RWPE1 (cell line): ENCODE measurements around the gene DLGAP4.

Experiments used
- CTCF ChIA-PET: fragments of 350-600 bp; sonication (Branson Sonifier 250); formaldehyde crosslinking; extraction: SDS; loops from one replicate; lab custom pipeline; 2021; lab: Yijun Ruan, JAX
- POLR2A ChIA-PET: fragments of 400-600 bp; formaldehyde crosslinking; extraction: SDS; loops from one replicate; lab custom pipeline; 2020; ENCODE audit warnings: antibody characterized with exemption; ENCODE audit not compliant: low non-redundant PET; lab: Yijun Ruan, JAX
- DNase-seq: peaks from one replicate; pipeline ENCODE4 v3.0.0; 2012; ENCODE audit warnings: low spot score
- H3K27ac ChIP-seq: fragments of 450-650 bp; 2 replicates; pipeline ENCODE4 v1.5.1; 2017
- CTCF ChIP-seq: fragments of 450-650 bp; conservative IDR thresholded peaks from 2 replicates; pipeline ENCODE4 v1.5.1; 2017; ENCODE audit warnings: low read depth, mild to moderate bottlenecking

Gene DLGAP4

GRCh38 chr20:36346256-36346655 is 40.1 kb downstream of the DLGAP4 start:
- ChIA-PET POLR2A (no interaction called here), CTCF (no interaction called here)
- H3K27ac ChIP-seq: no peak overlapping the region
- no peak for DNase-seq
- no peak for TF ChIP-seq CTCF

- CTCF ChIA-PET: interaction anchor here (0.8 kb wide), 1 partner anchor 150 kb away, joined by 3 read pairs; no protein-coding TSS in a partner anchor
- DNase-seq: peak; percentile 97
- POLR2A ChIA-PET: interaction anchor here (0.6 kb wide), 1 partner anchor 56 kb away, joined by 4 read pairs; no protein-coding TSS in a partner anchor
- H3K27ac ChIP-seq: no peak overlapping the region
- TF ChIP-seq CTCF: no peak
Observed at GRCh38 chr20:36349384-36350170, 43.4 kb downstream of the DLGAP4 start.

GRCh38 chr20:36350439-36350838 is 44.3 kb downstream of the DLGAP4 start:
- CTCF ChIA-PET: no interaction called here
- no peak for DNase-seq
- no peak for TF ChIP-seq CTCF
- POLR2A ChIA-PET: no interaction called here
- H3K27ac ChIP-seq: no peak overlapping the region

GRCh38 chr20:36351937-36352336 is 45.8 kb downstream of the DLGAP4 start:
- TF ChIP-seq CTCF: no peak
- ChIA-PET POLR2A (no interaction called here), CTCF (interaction anchor here (0.6 kb wide), 1 partner anchor 316 kb away, joined by 5 read pairs; no protein-coding TSS in a partner anchor)
- no peak for DNase-seq
- no peak overlapping the region for H3K27ac ChIP-seq

GRCh38 chr20:36352843-36353553 is 46.9 kb downstream of the DLGAP4 start:
- peak; percentile 44 for DNase-seq
- ChIA-PET CTCF (interaction anchor here (0.6 to 1.1 kb wide), 4 partner anchors 9 to 981 kb away, joined by 3 to 4 read pairs (median 3); no protein-coding TSS in a partner anchor), POLR2A (no interaction called here)
- H3K27ac ChIP-seq: no peak overlapping the region
- no peak for TF ChIP-seq CTCF

- H3K27ac ChIP-seq: no peak overlapping the region
- ChIA-PET POLR2A (no interaction called here), CTCF (interaction anchor here (0.6 to 1.1 kb wide), 3 partner anchors 9 to 982 kb away, joined by 3 to 4 read pairs (median 3); no protein-coding TSS in a partner anchor)
- no peak for DNase-seq
- TF ChIP-seq CTCF: no peak
Observed at GRCh38 chr20:36353740-36354139, 47.6 kb downstream of the DLGAP4 start.
